Activated T-cell treated with anti-CD3 and anti-CD28 coated beads, Interleukin-2, amount 50 U/mL, for 1 hour (primary cell): ENCODE data around the gene ZNF212.
"Not testable (repeated sequence)": the region's sequence is repeated elsewhere in the genome, so short reads cannot be mapped to it uniquely, and the experiment has no call there.

Source experiments
- DNase-seq: peaks from one replicate; pipeline ENCODE4 v3.0.0-alpha.2; 2020

Gene ZNF212

GRCh38 chr7:149220534-149220933 lies 18.9 kb upstream of the ZNF212 start:
- no peak for DNase-seq

- no peak for DNase-seq
These were observed 16.3 kb upstream of the ZNF212 start for GRCh38 chr7:149223176-149223575.

- no peak for DNase-seq
These were observed 15.7 kb upstream of the ZNF212 start for GRCh38 chr7:149223761-149224160.

GRCh38 chr7:149224352-149224751 lies 15.1 kb upstream of the ZNF212 start:
- DNase-seq: no peak

GRCh38 chr7:149225106-149225505 lies 14.3 kb upstream of the ZNF212 start:
- DNase-seq: no peak

- DNase-seq: no peak
These were observed 13.8 kb upstream of the ZNF212 start for GRCh38 chr7:149225656-149226055.

GRCh38 chr7:149226366-149226765 lies 13.1 kb upstream of the ZNF212 start:
- not testable (repeated sequence) for DNase-seq

GRCh38 chr7:149226840-149227494 lies 12.5 kb upstream of the ZNF212 start:
- no peak for DNase-seq

GRCh38 chr7:149228831-149229471 lies 10.5 kb upstream of the ZNF212 start:
- DNase-seq: no peak

- DNase-seq: no peak
These were observed 9.9 kb upstream of the ZNF212 start for GRCh38 chr7:149229526-149229925.

GRCh38 chr7:149232362-149232761 lies 7.1 kb upstream of the ZNF212 start:
- DNase-seq: no peak

GRCh38 chr7:149233655-149234204 lies 5.7 kb upstream of the ZNF212 start:
- not testable (repeated sequence) for DNase-seq

- DNase-seq: no peak
These were observed 1.9 kb upstream of the ZNF212 start for GRCh38 chr7:149237502-149237901.

GRCh38 chr7:149238051-149238450 lies 1.4 kb upstream of the ZNF212 start:
- DNase-seq: no peak

- DNase-seq: no peak
These were observed 1.2 kb downstream of the ZNF212 start for GRCh38 chr7:149240637-149241036.

GRCh38 chr7:149241696-149242095 lies 2.2 kb downstream of the ZNF212 start:
- DNase-seq: no peak

- DNase-seq: no peak
These were observed 5.8 kb downstream of the ZNF212 start for GRCh38 chr7:149245244-149245643.

- no peak for DNase-seq
These were observed 6.3 kb downstream of the ZNF212 start for GRCh38 chr7:149245744-149246143.

GRCh38 chr7:149248777-149249176 lies 9.3 kb downstream of the ZNF212 start:
- no peak for DNase-seq

GRCh38 chr7:149250151-149250550 lies 10.7 kb downstream of the ZNF212 start:
- DNase-seq: not testable (repeated sequence)

- not testable (repeated sequence) for DNase-seq
These were observed 12.1 kb downstream of the ZNF212 start for GRCh38 chr7:149251518-149251917.

GRCh38 chr7:149252378-149252777 lies 12.9 kb downstream of the ZNF212 start:
- DNase-seq: no peak

- no peak for DNase-seq
These were observed 14.2 kb downstream of the ZNF212 start for GRCh38 chr7:149253665-149254064.

- no peak for DNase-seq
These were observed 14.9 kb downstream of the ZNF212 start for GRCh38 chr7:149254181-149254858.
